LHCN-M2 (cell line): Measurements from ENCODE around the gene PPP1R14C. TPM values are rescaled to one million over a fixed set of nuclear protein-coding genes. Genes with fewer than 3 reads are reported as not detected.

ENCODE experiments used
- DNase-seq: peaks from one replicate; pipeline ENCODE4 v3.0.0-alpha.2; 2012; ENCODE audit warnings: low read depth
- total RNA-seq: library from RNA; depleted of rRNA; stranded (reverse); fragments of >200 nt; gene quantifications from 2 replicates; pipeline ENCODE4 v1.2.3, GENCODE V29; 2014; rRNA removed

Gene PPP1R14C
- total RNA-seq, 1 experiment from 2014 or later = not detected

GRCh38 chr6:150296890-150297289 is 154.0 kb downstream of the PPP1R14C start:
- no peak for DNase-seq

- no peak for DNase-seq
Observed at GRCh38 chr6:150297327-150298029, 154.6 kb downstream of the PPP1R14C start.

GRCh38 chr6:150298030-150298380 is 155.2 kb downstream of the PPP1R14C start:
- no peak for DNase-seq

- DNase-seq = no peak
Observed at GRCh38 chr6:150298676-150299075, 155.8 kb downstream of the PPP1R14C start.

Other genes starting within 250 kb of the PPP1R14C start
- 1.3 and 2.8 TPM in 2 replicates for gene RAET1E, start 244.9 kb upstream of the PPP1R14C start, total RNA-seq
- 1.2 and 1.3 TPM in 2 replicates for gene RAET1G, start 219.9 kb upstream of the PPP1R14C start, total RNA-seq
- gene ULBP2, start 201.0 kb upstream of the PPP1R14C start, total RNA-seq = 7.6 and 8.1 TPM in 2 replicates
- 0.13 and 0.29 TPM in 2 replicates for gene ULBP1, start 179.1 kb upstream of the PPP1R14C start, total RNA-seq
- gene RAET1L, start 117.5 kb upstream of the PPP1R14C start, total RNA-seq = not detected in 2 replicates
- 10.7 and 11.0 TPM in 2 replicates for gene ULBP3, start 73.9 kb upstream of the PPP1R14C start, total RNA-seq
- gene IYD, start 226.0 kb downstream of the PPP1R14C start, total RNA-seq = under 0.01 TPM in 1 of 2 replicates, not detected in the other